ENCODE data around the gene ZBTB1. TPM values are rescaled to one million over a fixed set of nuclear protein-coding genes. Genes with fewer than 3 reads are reported as not detected.
A peak's percentile ranks its signal among the peaks of the same experiment; 100 is the strongest.
"Not testable (repeated sequence)": the region's sequence is repeated elsewhere in the genome, so short reads cannot be mapped to it uniquely, and the experiment has no call there.

ZBTB1 gene
- total RNA-seq, 1 donor from 2014 or later: 52.2 TPM

GRCh38 chr14:64558216-64558615 is 53.6 kb downstream of the ZBTB1 start:
- DNase-seq (ENCODE audit: low spot score in 2 of 2); FAIRE-seq: not testable (repeated sequence)

GRCh38 chr14:64561631-64562030 is 57.1 kb downstream of the ZBTB1 start:
- DNase-seq (ENCODE audit: low spot score in 2 of 2) (no peak), FAIRE-seq (no peak)

DNA sequence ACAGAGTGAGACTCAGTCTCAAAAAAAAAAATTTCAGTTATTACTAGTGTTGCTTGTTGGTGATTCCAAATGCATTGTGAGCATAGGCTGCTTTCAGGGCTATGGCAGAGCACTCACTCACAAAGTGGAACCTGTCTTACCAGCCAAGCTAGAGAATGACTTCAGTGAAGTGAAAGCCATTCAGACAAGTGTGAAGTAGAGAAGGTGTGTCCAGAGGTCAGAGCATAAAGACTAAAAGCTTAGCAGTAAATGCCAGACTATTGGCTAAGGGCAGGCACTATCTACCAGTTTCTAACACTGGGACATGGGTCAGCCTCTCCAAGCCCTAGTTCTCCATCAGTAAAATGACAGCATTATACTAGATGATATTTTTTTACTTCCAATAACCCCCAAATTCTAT is 57.9 kb downstream of the ZBTB1 start:
- FAIRE-seq: no peak
- no peak for DNase-seq (ENCODE audit: low spot score in 2 of 2)

DNA sequence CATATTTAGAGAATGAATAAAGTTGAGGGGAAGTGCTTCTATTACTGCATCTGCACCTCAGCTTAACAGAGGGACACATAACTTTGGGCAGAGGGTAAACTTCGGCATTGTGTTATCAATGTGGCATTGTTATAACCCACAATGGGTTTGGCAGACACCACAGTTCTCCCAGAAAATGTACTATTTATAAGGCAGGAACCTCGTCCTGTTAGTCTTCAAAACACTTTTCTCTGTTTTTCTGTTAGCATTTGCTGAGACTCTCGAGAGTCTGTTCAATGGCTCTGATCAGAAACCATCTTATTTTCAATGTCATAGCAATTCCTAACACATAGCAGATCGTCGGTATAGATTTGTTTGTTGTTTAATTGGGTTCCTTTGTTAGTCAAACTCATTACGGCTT is 59.1 kb downstream of the ZBTB1 start:
- FAIRE-seq: no peak
- DNase-seq (ENCODE audit: low spot score in 2 of 2): no peak

DNA sequence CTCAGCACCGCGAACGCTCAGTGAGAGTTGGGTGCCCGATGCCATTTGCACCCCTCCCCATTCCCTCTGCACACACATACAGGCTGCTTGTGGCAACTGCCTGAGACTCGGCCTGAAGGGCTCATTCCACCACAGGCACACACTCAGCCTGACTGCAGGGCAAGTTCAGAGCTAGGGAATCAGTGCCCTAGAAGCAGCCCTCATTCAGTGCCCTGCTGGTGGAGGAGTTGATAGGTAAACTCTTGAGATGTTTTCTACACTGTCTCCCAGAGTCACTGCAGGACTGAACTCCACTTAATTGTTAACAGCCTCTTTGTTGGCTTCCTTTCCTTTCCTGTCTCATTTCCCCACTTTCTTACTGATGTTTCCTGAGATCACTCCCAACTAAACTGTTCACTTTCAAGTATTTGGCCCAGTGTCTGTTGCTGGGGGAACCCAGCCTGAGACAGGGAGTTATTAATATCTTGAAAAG is 62.1 kb downstream of the ZBTB1 start:
- no peak for DNase-seq (ENCODE audit: low spot score in 2 of 2)
- no peak for FAIRE-seq

- DNase-seq (ENCODE audit: low spot score in 2 of 2) (no peak), FAIRE-seq (no peak)
Observed at GRCh38 chr14:64569138-64569631, 64.6 kb downstream of the ZBTB1 start.

GRCh38 chr14:64569646-64570045 is 65.1 kb downstream of the ZBTB1 start:
- FAIRE-seq; DNase-seq (ENCODE audit: low spot score in 2 of 2): not testable (repeated sequence)

GRCh38 chr14:64572386-64573104 is 68.0 kb downstream of the ZBTB1 start:
- FAIRE-seq (no peak), DNase-seq (ENCODE audit: low spot score in 2 of 2) (no peak)

- peak; percentile 78 for FAIRE-seq
- DNase-seq (ENCODE audit: low spot score in 2 of 2): peak; percentile 30 to 43
Observed at GRCh38 chr14:64573109-64573508, 68.5 kb downstream of the ZBTB1 start.

Small RNA genes within 50 kb of the gene (small RNA-seq; reads per million reads assigned to genes)
- not detected for gene AL049869.4

Other genes starting within 250 kb of the ZBTB1 start
- 1.2 TPM for gene ESR2, start 210.4 kb upstream of the ZBTB1 start, total RNA-seq
- gene MTHFD1, start 116.4 kb upstream of the ZBTB1 start, total RNA-seq: 28.5 TPM
- gene AKAP5, start 39.3 kb upstream of the ZBTB1 start, total RNA-seq: 37.5 TPM
- 15.5 TPM for gene ZBTB25, start 932 bp upstream of the ZBTB1 start, total RNA-seq
- gene HSPA2, start 36.0 kb downstream of the ZBTB1 start, total RNA-seq: 9.0 TPM
- gene PPP1R36, start 45.2 kb downstream of the ZBTB1 start, total RNA-seq: 0.82 TPM
- gene PLEKHG3, start 199.7 kb downstream of the ZBTB1 start, total RNA-seq: 7.3 TPM

Measured in frontal cortex (tissue), 4 donors.